Left hindlimb (tissue), 1 donor: ENCODE measurements around the gene CACNG3.
"Not testable (repeated sequence)": the region's sequence is repeated elsewhere in the genome, so short reads cannot be mapped to it uniquely, and the experiment has no call there.

Experiments used
- DNase-seq: peaks from one replicate; pipeline ENCODE4 v3.0.0-alpha.2; 2018

CACNG3 gene

DNA sequence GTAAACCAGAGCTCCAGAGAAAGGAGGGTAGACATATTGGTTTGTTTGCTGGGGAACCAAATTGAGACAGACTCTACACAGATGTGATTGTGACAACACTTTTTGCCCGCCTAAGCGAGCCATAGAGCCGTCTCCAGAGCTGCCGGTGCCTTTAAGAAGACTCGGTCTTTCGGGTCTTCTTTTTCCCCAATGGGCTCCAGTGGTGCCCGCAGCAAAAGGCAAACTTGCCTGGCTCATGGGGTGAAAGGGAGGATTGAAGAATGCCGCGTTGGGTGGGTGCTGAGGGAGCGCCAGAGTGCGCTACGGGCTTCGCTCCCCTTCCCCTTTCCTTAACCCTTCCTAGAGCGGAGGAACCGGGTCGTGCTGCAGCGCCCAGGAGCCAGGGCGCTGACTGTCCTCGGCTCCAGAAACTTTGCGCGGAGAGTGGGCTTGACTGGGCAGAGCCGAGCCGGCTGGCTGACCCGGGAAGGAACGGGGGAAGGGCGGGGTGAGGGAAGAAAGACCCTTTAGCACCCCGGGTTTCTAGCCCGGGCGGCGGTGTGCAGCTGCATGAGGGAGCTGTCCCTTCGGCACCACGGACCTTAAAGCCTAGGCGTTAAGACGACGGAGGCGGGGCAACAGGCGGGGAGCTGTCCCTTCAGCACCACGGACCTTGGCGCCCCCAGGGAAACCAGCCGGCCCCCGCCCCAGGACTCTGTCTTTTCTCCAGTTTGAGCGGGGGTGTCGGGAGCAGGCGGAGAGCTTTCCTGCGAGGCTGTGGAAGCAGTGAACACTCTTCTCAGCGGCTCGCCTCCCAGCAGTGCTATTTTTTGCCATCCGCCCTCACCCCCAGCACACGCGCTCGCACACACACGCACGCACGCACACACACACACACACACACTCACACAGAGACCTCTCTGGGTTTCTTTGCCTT, at the start of gene CACNG3:
Gene CACNG3, plus strand, starts transcription at position 880 of the 916 bp plus-strand sequence. CDS start 420 bp downstream, outside the sequence.
- DNase-seq, result peak; percentile 48

DNA sequence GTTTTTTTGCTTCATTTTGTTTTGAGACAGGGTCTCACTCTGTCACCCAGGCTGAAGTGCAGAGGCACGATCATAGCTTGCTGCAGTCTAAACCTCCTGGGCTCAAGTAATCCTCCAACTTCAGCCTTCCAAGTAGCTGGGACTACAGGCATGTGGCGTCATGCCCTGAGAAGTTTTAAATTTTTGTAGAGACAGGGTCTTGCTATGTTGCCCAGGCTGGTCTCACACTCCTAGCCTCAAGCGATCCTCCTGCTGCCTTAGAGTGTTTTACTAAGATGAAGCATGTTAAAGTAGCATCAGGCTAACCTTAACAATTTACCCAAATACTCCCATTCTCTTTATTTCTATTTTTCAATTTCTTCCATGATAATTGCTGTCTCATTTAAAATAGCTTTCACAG, 49.2 kb upstream of the CACNG3 start:
- no peak for DNase-seq

DNA sequence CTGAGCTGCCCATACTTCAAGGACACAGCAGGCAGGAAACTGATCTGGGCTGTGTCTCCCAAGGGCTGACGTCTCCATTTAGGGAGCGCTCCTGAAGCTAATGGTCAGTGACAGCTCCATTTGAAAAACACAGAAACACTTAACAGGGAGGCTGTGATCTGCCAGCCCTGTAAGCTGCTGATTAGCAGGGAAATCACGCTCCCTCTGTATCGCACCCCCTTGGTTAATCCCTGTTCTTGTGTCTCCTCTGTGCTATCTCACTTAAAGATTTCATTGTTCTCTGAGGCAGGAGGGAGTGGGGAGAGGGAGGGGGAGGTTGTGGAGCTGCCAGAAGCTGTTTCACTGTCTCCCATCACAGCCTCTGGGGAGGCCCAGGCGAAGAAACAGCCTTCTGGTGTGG, 47.4 kb upstream of the CACNG3 start:
- no peak for DNase-seq

DNA sequence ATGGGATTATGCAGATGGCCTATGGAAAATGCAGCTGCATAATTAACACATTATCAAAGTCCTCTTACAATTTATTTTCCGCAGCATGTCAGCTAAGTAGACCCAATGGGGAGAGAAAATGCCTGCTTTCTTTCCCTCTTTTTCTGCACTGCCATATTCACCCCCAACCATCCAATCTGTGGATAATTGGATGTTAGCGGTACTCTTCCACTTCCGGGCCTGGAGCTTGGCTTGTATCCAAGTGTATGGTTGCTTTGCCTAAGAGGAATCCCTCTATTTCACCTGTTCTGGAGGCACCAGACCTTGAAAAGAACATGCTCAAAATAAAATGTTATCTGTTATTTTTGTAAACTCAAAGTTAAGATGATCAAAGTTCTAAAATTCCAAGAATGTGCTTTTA, 41.1 kb upstream of the CACNG3 start:
- DNase-seq, result no peak

DNA sequence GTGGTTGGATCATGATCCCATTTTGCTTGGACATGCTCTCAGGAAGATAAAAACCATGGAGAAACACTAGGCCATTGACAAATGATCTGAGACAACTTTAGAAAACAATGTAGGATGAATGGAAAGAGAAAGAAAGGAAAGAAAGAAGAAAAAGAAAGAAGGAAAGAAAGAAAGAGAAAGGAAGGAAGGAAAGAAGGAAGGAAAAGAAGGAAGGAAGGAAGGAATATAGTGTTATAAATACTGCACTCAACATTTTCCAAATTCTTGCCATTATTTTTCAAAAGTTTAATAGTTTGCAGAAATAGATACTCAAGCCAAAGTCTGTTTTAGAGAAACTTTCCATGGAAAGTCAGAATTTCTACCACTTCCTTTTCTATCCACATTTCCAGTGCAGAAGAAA, 39.2 kb upstream of the CACNG3 start:
- no peak for DNase-seq

DNA sequence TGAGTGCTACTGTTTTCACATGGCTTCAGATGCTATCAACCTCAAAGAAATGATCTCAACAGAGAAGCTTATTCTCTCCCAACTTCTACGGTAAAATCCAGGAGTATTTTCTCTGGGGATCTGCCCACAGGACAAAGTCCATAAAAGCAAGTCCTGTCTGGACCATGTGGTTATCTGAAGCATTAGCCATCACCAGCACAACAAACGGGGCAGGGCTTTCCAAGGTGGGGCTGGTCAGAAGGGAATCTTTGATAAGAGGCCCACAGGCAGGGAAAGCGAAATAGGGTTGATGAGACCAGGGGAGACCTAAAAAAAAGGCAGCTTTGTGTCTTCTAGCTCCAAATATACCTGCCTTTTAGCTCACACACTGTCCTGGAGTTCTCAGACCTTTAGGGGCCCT, 38.7 kb upstream of the CACNG3 start:
- no peak for DNase-seq

DNA sequence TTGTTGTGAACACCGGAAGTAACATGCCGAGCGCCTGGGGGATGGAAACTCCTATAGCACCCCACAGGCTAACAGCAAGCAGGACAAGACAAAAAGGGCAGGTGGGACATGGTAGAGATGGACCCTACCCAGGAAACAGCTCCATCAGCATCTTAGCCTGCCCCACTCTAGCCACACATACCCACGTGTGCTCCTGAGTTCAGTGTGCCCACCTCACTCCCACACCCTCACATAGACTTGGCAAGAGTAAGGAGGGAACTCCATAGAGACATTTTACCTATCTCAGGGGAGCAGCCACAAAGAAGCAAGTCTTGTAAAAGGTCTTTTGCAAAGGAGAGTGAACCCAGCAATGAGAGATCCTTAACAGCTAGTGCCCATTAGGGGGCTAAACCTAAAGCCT, 37.8 kb upstream of the CACNG3 start:
- DNase-seq, result no peak

DNA sequence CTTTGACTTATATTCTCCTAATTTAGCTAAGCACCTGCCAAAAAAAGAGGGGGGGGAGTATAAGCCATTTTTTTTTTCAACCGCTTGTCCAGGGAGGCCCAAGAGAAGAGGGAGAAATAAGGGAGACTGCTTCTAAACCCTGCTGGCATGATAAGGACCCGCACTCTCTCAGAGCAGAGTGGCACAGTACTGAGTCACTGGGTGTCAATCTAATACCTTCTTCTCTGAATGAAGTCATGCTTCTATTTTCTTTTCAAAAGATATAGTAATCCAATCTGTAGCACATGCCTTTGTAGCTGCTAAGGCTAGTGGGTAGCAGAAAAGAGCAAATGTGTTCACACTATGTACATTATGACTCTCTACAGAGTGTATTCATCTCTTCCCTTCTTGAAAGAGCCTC, 34.9 kb upstream of the CACNG3 start:
- DNase-seq, result no peak

DNA sequence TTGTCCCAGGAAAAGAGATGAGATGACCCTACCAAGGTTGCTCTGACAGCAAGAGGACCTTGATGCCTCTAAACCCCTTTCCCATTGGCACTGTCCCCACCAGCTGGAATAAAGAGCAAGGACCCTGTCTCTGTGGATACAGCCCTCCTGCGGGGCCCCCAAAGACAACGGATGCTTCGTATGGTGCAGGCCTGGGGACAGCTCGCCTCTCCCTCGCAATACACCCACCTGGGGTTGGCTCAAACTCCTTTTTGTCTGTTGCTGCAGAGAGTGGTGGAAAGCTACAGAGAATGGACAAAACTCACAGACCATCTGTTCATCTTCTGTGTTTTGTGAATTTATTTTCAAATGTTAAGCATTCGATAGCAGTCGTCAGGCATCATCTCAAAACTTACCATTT, 27.6 kb upstream of the CACNG3 start:
- no peak for DNase-seq

DNA sequence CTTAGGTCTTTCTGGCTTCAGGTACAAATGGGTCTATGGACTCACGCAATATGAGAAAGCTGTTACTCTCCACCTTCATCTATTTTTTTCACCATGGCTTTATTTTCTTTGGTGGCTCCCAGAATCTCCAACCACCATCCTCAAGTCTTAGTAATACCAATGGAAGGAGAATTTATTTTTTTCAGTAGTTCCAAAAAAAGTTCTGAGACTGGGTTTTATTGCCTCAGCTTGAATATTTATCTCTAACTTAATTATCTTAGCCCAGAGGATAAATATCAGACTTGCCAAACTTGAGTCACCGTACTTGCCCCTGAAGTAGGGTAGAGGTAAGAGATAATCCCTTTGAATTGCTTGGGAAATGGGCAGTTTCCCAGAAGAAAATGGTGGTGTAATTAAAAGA, 23.2 kb upstream of the CACNG3 start:
- no peak for DNase-seq

DNA sequence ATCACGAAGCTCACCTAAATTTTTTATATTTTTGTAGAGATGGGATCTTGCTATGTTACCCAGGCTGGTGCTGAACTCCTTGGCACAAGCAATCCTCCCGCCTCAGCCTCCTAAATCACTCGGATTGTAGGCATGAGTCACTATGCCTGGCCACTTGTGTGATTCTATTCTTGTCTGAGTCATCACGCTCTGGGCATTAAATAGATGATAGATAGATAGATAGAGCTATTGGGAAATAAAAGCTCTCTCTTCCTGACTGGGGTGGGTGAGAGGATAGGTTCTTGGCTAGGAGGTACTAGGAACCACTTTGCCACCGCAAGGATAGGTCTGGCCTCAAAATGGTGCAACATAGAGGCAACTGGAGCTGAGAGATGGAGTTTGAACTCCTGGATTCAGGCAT, 21.4 kb upstream of the CACNG3 start:
- DNase-seq, result no peak

DNA sequence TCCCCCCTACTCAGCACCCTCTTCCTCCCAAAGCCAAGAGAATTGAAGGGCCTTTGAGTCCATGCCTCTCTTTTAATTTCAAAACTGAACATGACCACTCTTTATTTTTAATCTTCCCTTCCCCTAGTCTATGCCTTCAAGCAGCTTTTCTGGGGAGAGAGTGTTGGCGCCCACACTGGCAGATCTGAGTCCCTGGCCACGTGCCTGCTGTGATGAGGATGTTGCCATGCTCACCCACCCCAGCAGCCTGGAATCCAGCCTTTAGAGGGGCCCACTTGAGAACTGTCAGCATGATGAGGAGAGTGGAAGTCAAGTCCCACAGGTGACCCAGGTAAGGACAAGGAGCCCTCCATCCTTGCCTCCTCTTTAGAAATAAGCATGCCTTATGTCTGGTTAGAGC, 20.3 kb upstream of the CACNG3 start:
- DNase-seq, result no peak

DNA sequence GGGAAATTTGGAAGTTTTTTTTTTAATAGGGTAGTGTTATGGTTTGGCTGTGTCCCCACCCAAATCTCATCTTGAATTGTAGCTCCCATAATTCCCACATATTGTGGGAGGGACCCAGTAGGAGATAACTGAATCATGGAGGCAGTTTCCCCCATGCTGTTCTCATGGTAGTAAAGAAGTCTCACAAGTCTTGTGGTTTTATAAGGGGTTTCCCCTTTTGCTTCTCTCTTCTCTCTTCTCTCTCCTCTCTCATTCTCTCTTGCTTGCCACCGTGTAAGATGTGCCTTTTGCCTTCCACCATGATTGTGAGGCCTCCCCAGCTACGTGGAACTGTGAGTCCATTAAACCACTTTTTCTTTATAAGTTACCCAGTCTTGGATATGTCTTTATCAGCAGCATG, 17.3 kb upstream of the CACNG3 start:
- not testable (repeated sequence) for DNase-seq

DNA sequence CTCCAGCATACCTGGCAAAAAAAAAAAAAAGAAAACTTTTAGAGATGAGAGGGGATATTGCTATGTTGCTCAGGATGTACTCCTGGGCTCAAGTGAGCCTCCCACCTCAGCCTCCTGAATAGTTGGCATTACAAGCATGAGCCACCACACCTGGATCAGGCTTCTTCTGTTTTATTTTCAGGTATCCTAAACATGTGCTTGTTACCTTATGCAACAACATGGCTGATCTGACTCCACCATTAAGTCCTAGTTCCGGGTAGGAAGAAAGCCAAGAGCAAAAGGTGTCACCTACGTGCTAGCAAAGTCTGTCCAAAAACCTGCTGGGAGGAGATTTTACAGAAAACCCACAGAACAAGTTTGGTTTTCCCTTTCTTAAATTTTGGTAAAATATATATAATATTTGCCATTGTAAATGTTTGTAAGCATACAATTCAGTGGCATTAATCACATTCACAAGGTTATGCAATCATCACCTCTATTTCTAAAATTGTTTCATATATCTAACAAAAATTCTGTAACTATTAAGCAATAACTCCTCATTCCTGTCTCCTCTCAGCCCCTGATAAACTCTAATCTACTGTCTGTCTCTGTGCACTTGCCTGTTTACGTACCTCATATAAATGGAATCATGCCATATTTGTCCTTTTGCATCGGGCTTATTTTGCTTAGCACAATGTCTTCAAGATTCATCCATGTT, 9.1 kb upstream of the CACNG3 start:
- DNase-seq, result no peak

DNA sequence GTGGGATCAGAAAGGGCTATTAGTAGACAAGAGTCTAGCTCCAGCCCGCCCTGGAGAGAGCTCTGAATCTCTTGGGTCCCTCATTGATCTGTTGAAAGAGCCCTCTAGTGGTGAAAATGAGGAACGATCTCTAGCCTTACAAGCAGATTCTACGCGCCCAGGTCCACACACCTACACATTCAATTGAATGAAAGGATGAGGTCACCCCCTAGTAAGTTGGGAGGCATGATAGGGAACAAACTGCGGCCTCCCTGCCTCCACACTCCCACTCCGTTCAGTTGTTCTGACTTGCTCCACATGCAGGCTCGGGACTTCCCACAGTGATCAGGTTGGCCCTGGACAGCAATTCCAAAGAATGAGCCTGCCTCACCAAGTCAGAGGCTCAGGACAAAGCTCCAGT, 2.9 kb upstream of the CACNG3 start:
- no peak for DNase-seq

DNA sequence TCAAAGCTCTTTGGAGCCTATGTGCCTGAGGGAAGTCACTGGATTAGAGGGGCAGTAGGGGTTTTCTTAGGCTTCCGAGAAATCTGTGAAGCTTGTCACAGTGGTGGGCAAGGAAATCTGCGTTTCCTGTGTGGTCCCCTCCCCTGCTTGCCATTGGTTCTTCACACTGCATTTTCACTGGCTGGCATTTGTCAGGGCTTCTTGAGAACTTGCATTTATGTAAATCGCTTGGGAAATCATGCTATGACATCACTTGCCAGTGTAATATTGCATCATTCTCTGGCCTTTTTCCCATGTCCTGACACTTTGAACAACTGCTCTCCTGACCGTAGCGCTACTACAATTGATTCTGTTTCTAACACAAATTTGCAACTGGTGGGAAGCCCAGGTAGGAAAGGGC, 1.8 kb downstream of the CACNG3 start:
- DNase-seq, result no peak

DNA sequence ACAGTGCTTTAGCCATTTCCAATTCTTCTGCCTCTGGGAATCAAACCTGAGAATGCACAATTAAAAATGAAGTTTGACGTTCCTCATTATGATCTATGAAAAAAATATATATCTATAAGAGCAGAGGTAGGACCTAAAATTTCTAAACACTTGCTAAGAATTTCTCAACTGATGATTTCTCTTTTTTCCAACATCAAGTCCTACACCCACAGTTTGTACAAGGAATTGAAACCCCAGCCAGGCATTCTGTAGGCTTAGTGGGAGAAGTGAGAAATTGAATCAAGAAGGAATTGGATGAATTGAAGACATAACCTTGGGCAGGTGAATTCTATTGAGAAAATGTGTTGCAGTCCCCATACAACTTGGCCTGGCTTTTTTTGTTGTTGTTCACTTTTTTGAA, 2.7 kb downstream of the CACNG3 start:
- no peak for DNase-seq

DNA sequence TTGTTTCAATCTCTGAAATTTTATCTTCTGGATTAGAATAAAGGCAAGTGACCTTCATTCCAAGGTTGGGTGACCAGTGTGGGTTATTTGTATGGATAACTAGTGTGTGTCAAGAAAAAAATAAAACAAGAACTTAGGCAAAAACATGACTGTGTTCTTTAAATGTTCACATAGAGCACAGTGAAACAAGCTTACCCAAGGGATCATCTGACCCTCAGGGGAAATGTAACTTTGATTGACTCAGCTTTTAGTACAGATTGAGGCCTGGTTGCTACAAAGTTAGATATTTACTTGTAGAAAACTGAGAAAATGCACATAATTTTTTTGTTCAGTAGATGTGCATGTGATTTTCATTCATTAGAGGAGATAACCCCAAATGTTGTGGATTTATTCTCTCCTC, 6.7 kb downstream of the CACNG3 start:
- DNase-seq, result no peak

DNA sequence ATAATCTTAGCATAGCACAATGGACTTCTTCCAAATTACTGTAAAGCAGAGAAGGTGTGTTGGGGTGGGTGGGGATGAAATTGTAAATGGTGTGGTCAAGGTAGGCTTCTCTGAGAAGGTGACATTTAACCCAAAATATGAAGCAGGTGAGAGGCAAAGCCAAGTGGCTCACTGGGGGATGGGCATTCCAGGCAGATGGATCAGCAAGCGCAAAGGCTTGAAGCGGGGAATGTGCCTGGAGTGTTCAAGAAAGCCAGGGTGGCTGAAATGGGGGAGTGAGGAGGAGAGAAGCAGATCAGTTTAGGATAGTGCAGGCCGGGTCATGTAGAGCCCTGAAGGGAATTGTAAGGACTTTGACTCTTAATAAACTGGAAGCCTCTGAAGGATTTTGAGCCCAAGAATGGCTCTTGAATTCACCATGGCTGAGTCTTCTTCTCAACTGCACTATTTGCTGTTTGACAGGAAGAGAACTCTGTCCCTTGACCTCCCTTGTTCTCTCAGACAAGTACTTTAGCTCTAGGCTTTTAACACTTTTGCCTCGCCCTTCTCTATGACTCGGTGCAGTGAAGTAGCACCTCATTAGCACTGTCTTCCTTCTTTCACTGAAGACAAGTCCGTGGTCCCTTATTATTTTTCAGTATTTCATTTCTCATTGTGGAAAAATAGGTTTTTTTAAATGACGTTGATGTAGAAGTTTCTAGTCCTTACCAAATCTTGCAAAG, 14.7 kb downstream of the CACNG3 start:
- DNase-seq, result no peak

DNA sequence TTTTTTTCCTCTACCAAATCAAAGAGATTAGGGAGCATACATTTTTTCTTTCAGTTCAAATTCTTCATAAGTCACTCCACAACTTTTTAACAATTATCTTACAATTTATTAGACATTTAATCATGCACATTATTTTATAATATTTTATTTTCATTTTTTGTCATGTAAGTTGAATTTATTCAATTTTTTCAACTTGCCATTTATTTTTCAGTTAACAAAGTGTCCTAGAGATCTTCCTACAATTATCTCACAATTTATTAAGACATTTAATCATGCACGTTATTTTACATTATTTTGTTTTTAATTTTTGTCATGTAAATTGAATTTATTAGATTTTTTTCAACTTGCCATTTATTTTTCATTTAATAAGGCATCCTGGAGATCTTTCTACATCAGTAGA, 16.2 kb downstream of the CACNG3 start:
- DNase-seq, result no peak

DNA sequence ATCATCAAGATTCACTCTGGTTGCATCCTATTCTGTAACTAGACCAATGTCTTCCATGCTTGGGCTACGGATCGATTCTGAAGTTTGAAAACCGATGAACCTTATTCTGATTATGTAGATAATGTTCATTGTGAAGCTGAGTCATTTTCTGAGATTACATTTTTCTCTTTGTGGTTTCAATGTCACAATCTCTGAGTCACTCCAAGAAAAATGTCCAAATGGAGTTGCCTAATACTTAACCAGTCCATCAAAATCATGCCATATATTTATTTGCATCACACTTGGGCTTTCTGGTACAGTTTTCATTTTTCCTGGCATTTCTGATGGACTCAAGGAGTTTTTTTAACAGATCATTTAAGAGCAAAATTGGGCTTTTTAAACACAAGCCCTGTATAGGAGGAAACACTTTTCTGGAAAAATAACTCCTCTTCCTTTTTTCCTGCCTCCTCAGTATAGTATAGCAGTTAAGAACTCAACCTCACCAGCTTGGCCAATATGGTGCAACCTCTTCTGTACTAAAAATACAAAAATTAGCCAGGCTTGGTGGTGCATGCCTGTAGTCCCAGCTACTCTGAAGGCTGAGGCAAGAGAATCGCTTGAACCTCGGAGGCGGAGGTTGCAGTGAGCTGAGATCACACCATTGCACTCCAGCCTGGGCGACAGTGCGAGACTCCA, 17.5 kb downstream of the CACNG3 start:
- no peak for DNase-seq

DNA sequence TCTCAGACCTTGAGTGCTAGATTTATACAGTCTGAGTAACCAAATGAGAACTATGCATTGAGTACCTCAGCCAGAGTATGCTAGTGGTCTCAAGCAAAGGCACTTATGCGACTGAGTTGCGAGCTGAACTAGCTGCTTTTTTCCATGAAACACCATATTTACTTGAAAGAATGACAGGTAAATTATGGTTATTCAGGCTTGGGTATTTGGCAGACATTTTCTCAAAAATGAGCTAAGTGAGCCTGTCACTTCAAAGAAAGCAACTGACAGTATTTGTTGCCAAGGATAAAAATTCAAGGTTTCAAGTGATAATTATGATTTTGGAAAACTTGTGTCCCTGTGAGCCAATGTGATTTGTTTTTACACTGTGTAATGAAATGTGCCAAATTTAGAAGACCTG, 19.3 kb downstream of the CACNG3 start:
- DNase-seq, result no peak

DNA sequence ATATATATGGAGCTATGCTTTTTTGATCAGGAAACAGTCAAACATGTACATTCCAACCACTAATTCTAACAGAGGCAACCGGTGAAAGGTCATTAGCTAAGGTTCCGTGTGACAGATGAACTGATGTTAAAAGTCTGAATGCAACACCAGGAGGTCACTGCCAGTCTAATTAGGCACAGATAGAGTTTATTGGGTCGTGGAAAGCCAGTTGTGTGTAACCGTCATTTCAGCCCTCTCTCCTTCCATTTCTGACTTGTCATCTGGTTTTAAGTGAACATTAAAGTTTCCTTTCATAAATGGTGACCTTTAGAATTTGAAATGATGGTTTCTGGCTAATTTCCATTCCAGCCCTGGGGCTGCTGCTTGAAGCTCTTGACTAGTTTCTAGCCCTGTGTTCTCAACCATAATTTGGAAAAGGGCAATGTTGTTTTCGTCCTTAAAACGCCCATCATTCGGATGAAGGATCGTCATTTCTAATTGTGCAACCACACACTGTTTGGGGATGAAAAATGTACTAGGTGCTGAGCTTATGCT, 23.9 kb downstream of the CACNG3 start:
- no peak for DNase-seq
